ENCODE results near the gene SNCB.

DNA sequence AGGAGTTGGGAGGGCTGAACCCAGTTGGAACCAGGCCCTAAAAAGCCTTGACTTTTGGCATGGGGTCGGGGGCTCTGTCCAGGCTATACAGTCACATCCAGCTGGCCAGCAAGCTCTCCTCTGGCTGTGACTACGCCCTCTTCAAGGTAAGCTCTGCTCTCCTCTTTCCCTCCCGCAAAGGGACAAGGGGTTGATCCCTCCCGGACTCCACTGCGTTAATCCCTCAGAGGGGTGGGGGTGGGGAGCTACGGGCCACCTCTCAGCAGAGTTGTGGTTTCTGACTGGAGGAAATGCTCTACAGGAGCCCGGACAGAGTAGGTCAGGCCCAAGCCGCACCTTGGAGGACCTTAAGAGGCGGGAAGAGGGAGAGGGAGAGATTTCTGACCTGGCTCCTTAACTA, 14.0 kb upstream of the SNCB start:
- TF ChIP-seq, protein P1, sequence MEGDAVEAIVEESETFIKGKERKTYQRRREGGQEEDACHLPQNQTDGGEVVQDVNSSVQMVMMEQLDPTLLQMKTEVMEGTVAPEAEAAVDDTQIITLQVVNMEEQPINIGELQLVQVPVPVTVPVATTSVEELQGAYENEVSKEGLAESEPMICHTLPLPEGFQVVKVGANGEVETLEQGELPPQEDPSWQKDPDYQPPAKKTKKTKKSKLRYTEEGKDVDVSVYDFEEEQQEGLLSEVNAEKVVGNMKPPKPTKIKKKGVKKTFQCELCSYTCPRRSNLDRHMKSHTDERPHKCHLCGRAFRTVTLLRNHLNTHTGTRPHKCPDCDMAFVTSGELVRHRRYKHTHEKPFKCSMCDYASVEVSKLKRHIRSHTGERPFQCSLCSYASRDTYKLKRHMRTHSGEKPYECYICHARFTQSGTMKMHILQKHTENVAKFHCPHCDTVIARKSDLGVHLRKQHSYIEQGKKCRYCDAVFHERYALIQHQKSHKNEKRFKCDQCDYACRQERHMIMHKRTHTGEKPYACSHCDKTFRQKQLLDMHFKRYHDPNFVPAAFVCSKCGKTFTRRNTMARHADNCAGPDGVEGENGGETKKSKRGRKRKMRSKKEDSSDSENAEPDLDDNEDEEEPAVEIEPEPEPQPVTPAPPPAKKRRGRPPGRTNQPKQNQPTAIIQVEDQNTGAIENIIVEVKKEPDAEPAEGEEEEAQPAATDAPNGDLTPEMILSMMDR (conservative IDR thresholded peaks at IDR 0.05; ENCODE audit: low read depth, low read length) = no peak
- TF ChIP-seq EZH2 (IDR thresholded peaks at IDR 0.05; ENCODE audit: low read length, unreplicated experiment) = no peak

All from PC-3 (cell line).